Measurements from ENCODE around the gene CCDC38.

CCDC38 gene

DNA sequence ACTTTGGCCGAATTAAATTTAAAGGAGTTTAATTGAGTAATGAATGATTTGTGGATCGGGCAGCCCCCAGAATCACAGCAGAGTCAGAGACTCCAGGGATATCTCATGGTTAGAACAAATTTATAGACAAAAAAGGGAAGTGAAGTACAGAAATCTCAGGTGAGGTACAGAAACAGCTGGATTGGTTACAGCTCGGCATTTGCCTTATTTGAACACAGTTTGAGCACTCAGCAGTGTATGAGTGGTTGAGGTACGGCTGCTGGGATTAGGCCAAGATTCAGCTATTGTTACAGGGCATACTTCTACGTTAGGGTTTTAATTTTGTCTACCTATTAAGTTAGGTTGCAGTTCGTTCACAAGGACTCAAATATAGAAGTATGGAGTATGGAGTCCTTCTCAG lies 23.3 kb downstream of the CCDC38 start:
- TF ChIP-seq, protein P1, sequence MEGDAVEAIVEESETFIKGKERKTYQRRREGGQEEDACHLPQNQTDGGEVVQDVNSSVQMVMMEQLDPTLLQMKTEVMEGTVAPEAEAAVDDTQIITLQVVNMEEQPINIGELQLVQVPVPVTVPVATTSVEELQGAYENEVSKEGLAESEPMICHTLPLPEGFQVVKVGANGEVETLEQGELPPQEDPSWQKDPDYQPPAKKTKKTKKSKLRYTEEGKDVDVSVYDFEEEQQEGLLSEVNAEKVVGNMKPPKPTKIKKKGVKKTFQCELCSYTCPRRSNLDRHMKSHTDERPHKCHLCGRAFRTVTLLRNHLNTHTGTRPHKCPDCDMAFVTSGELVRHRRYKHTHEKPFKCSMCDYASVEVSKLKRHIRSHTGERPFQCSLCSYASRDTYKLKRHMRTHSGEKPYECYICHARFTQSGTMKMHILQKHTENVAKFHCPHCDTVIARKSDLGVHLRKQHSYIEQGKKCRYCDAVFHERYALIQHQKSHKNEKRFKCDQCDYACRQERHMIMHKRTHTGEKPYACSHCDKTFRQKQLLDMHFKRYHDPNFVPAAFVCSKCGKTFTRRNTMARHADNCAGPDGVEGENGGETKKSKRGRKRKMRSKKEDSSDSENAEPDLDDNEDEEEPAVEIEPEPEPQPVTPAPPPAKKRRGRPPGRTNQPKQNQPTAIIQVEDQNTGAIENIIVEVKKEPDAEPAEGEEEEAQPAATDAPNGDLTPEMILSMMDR (IDR thresholded peaks at IDR 0.05; ENCODE audit: insufficient read depth, low read depth, low read length, missing control alignments): no peak
- no peak overlapping the region for H3K4me3 ChIP-seq (ENCODE audit: low read depth, low read length)
- no peak for DNase-seq (ENCODE audit: low read depth)

DNA sequence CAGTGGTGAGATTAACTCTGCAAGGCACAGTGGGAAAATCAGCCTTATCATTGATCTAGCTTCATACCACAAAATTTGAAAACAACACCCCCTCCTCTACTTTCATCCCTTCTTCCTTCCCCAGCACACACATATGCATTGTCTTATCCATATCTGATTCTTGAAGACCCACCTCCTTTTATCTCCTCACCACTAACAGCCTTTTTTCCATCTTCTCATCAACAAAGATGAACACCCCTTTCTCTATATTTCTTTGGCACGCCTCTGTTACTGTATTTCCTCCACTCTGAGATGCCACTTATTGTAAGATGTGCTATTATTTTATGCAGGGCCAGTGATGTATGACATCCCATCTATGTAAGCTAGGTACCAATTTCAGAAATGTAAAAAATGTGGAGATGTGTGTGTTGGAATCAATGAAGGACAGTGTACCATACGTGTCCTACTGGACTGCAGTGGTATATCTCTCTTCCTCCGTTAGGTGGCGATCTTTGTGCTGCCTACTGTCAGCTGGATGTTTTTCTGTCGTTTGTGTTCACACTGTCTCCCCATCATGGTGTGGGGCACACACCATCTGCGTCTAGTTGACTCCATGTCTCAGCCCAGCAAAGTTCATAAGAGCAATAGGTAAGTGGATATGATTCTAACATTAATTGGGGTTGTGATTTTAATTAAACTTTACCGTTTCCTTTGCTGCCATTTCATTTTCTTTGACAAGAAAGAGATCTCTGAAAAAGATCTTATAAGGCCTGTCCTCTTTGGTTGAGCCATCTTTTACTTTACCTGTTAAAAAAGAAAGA lies 24.0 kb downstream of the CCDC38 start:
- DNase-seq (ENCODE audit: low read depth): peak; percentile 63
- TF ChIP-seq, protein P1 (IDR thresholded peaks at IDR 0.05; ENCODE audit: insufficient read depth, low read depth, low read length, missing control alignments): peak; percentile 89
- H3K4me3 ChIP-seq (ENCODE audit: low read depth, low read length): no peak overlapping the region

DNA sequence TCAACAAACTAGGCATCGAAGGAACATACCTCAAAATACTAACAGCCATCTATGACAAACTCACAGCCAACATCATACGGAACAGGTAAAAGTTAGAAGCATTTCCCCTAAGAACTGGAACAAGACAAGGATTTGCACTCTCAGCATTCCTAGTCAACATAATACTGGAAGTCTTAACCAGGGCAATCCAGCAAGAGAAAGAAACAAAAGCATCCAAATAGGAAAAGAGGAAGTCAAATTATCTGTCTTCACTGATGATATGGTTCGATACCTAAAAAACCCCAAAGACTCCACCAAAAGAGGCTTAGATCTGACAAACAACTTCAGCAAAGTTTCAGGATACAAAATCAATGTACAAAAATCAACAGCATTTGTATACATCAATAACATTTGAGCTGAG lies 32.5 kb downstream of the CCDC38 start:
- no peak overlapping the region for H3K4me3 ChIP-seq (ENCODE audit: low read depth, low read length)
- no peak for DNase-seq (ENCODE audit: low read depth)
- TF ChIP-seq, protein P1 (IDR thresholded peaks at IDR 0.05; ENCODE audit: insufficient read depth, low read depth, low read length, missing control alignments): no peak

DNA sequence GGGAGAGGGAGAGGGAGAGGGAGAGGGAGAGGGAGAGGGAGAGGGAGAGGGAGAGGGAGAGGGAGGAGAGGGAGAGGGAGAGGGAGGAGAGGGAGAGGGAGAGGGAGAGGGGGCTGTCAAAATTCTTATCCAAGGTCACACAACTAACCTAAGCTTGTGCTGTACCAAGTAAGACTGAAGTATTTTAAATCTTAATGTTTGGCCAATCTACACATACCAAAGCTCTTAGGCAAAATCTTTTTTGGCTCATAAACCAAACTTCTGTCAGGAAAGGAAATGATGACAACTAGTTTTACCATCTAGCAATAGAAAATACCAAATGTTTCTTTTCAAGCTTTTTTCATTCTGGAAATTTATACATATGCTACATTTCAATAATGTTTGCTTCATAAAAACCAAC lies 33.8 kb downstream of the CCDC38 start:
- H3K4me3 ChIP-seq (ENCODE audit: low read depth, low read length): no peak overlapping the region
- TF ChIP-seq, protein P1 (IDR thresholded peaks at IDR 0.05; ENCODE audit: insufficient read depth, low read depth, low read length, missing control alignments): no peak
- DNase-seq (ENCODE audit: low read depth): no peak

DNA sequence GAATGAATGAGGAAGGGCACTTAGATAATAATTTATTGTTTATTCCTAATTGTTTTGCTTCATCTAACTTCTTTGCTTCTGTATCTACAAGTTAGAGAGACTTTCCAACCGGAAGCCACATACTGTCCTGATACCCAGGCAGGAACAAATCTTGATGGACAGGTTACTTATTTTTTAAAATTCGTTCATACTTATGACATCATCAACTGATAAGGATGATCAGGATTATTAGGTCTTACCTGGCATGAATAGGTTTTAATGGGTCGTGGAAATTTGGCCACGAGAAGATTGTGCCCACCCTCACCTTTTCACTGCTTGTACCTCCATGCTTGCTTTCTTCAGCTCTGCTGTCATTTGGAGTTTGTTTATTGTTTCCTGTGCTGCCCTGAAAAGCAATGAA lies 44.3 kb downstream of the CCDC38 start:
- no peak overlapping the region for H3K4me3 ChIP-seq (ENCODE audit: low read depth, low read length)
- no peak for DNase-seq (ENCODE audit: low read depth)
- TF ChIP-seq, protein P1 (IDR thresholded peaks at IDR 0.05; ENCODE audit: insufficient read depth, low read depth, low read length, missing control alignments): no peak

DNA sequence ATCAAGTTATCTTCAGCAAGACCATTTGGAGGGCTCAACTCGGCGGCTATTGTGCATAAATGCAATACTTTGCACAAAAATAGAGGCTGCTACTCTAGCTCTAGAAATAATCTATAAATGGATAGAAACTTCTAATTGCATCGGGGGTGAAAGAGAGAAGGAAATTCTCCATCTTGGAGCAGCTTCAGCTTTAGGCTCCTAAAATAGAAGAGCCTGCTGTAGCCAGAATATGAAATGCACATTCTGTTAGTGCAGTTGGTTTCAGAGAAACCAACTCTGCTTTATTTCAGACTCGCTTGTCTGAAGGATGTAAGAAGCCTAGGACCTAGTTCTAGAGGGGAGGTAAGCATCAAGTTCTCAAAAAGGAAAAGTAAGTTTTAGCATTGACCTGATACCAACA lies 45.6 kb downstream of the CCDC38 start:
- TF ChIP-seq, protein P1 (IDR thresholded peaks at IDR 0.05; ENCODE audit: insufficient read depth, low read depth, low read length, missing control alignments): no peak

DNA sequence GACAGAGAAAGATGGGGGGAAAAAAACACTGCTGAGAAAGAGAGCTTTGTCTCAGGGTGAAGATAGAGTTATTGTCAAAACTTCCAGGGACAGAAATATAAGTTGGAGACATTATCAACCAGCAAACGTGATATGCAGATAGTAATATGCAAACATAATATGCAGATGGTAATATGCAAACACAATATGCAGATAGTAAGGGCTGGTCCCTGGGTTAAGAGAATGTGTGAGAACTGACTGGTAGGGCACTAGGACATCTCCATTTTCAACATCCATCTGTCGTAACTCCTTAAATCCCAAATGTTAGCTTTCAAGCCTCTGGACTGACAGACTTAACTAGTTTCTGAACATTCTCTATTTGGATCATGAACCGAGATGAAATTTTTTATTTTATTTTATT lies 51.5 kb downstream of the CCDC38 start:
- no peak overlapping the region for H3K4me3 ChIP-seq (ENCODE audit: low read depth, low read length)
- TF ChIP-seq, protein P1 (IDR thresholded peaks at IDR 0.05; ENCODE audit: insufficient read depth, low read depth, low read length, missing control alignments): no peak
- no peak for DNase-seq (ENCODE audit: low read depth)

More for the DNA sequence above, 45.6 kb downstream of the CCDC38 start:
- no peak overlapping the region for H3K4me3 ChIP-seq (ENCODE audit: low read depth, low read length)
- no peak for DNase-seq (ENCODE audit: low read depth)

Measured in GM12865 (cell line).